EH (cell line): ENCODE results near the gene DERL3.

Source experiments
- DNase-seq: peaks from one replicate; pipeline ENCODE4 v3.0.0-alpha.2; 2015; ENCODE audit warnings: low read depth

Gene DERL3

GRCh38 chr22:23801886-23802377 is 36.9 kb downstream of the DERL3 start:
- no peak for DNase-seq

GRCh38 chr22:23801238-23801821 is 37.5 kb downstream of the DERL3 start:
- no peak for DNase-seq

- no peak for DNase-seq
Observed at GRCh38 chr22:23800297-23801237, 38.2 kb downstream of the DERL3 start.

- DNase-seq = peak; percentile 54
Observed at GRCh38 chr22:23796461-23796860, 42.3 kb downstream of the DERL3 start.

GRCh38 chr22:23793326-23793725 is 45.5 kb downstream of the DERL3 start:
- DNase-seq = no peak

GRCh38 chr22:23791738-23792645 is 46.8 kb downstream of the DERL3 start:
- no peak for DNase-seq

GRCh38 chr22:23790819-23791737 is 47.7 kb downstream of the DERL3 start:
- peak; percentile 80 for DNase-seq

- DNase-seq = no peak
Observed at GRCh38 chr22:23789638-23790037, 49.2 kb downstream of the DERL3 start.

- no peak for DNase-seq
Observed at GRCh38 chr22:23789121-23789520, 49.7 kb downstream of the DERL3 start.

- DNase-seq = no peak
Observed at GRCh38 chr22:23787910-23788309, 50.9 kb downstream of the DERL3 start.

GRCh38 chr22:23787600-23787896 is 51.3 kb downstream of the DERL3 start:
- DNase-seq = no peak

GRCh38 chr22:23786752-23787599 is 51.8 kb downstream of the DERL3 start, which contains the start of gene SMARCB1:
Gene SMARCB1, plus strand, starts transcription at chr22:23786966. Its CDS starts 204 bp downstream, at chr22:23787170.
- DNase-seq = peak; percentile 98

- no peak for DNase-seq
Observed at GRCh38 chr22:23786261-23786710, 52.5 kb downstream of the DERL3 start.
